ENCODE measurements around the gene COG4. TPM values are rescaled to one million over a fixed set of nuclear protein-coding genes. Genes with fewer than 3 reads are reported as not detected.

The COG4 gene
- total RNA-seq, 1 donor from 2014 or later = 45.3 TPM

- H3K36me3 ChIP-seq (ENCODE audit: control insufficient read depth, insufficient read depth, low read length) = no peaks in the 10 kb centered on the region
- TF ChIP-seq CTCF (IDR thresholded peaks at IDR 0.05; ENCODE audit: insufficient read depth, low read length, severe bottlenecking) = no peak
- H3K4me3 ChIP-seq (ENCODE audit: low read depth, low read length) = no peak overlapping the region
- FAIRE-seq = no peak
- H3K27me3 ChIP-seq (ENCODE audit: control insufficient read depth, insufficient read depth, low read length) = no peaks in the 10 kb centered on the region
- no peak for DNase-seq (ENCODE audit: low read depth)
Measured at GRCh38 chr16:70432723-70433457, 90.5 kb downstream of the COG4 start.

DNA sequence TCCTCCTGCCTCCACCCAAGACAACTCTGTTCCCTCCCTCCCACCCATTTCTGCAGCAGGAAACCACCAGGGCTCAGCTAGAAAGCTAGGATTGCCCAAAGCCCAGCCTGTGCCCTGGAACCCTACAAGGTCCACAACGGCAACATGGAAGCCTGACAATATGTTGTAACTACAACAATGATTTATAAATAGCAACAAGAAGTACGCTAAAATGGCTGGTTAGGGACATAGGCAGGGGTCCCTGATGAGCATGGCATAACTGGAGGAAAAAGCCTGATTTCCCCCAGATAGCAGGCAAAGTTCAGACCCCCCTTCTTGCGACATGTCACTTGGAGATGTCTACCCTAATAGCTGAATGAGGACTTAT is 91.0 kb downstream of the COG4 start:
- no peaks in the 10 kb centered on the region for H3K36me3 ChIP-seq (ENCODE audit: control insufficient read depth, insufficient read depth, low read length)
- FAIRE-seq = no peak
- no peaks in the 10 kb centered on the region for H3K27me3 ChIP-seq (ENCODE audit: control insufficient read depth, insufficient read depth, low read length)
- no peak overlapping the region for H3K4me3 ChIP-seq (ENCODE audit: low read depth, low read length)
- DNase-seq (ENCODE audit: low read depth) = no peak
- no peak for TF ChIP-seq CTCF (IDR thresholded peaks at IDR 0.05; ENCODE audit: insufficient read depth, low read length, severe bottlenecking)

DNA sequence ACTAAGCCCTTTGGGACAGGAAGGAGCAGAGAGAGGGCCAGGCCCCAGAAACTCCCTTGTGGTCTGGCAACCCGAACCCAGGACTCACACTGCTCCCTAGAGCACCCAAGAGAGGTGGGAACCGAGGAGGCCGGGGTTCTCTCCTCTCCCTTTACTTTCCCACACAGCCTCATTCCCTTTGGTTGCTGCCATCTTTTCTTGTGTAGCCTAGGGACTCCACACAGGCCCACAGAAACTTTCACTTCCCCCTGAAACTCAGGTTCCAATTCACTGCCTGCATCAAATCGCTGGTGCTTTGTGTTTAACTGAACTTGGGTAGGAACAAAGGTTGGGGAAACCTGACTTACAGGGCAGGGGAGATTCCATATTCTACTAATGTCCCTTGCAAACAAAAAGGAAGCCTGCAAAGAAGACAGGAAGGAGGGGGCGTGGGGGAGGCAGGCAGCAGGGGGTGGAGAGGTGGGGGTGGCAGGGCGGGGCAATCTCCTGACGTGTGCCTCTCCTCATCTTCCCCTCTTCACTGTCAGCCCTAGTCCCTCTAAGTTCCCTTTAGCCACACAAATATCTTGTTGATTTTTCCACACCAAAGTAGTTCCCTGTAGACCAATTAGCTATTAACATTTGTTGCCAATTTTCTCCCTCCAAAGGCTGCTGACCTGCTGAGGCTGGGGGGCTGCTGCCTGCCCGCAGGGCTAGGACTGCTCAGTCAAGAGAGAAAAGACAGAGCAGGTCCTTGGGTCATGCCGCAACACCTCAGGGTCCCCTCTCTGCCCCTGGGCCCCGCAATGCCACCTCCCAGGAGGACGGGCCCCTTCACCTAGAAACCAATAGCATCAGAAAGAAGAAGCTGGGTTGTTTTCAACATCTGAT is 92.5 kb downstream of the COG4 start:
- DNase-seq (ENCODE audit: low read depth) (peak; percentile 29), FAIRE-seq (no peak)
- H3K36me3 ChIP-seq (ENCODE audit: control insufficient read depth, insufficient read depth, low read length) = no peaks in the 10 kb centered on the region
- no peak for TF ChIP-seq CTCF (IDR thresholded peaks at IDR 0.05; ENCODE audit: insufficient read depth, low read length, severe bottlenecking)
- no peaks in the 10 kb centered on the region for H3K27me3 ChIP-seq (ENCODE audit: control insufficient read depth, insufficient read depth, low read length)
- no peak overlapping the region for H3K4me3 ChIP-seq (ENCODE audit: low read depth, low read length)

Other genes starting within 250 kb of the COG4 start
- gene AARS1, start 234.0 kb downstream of the COG4 start, total RNA-seq = 338 and 446 TPM in 2 replicates
- gene DDX19B, start 224.4 kb downstream of the COG4 start, total RNA-seq = 31.6 and 41.3 TPM in 2 replicates
- gene DDX19A, start 176.7 kb downstream of the COG4 start, total RNA-seq = 21.3 and 27.9 TPM in 2 replicates
- gene ST3GAL2, start 84.5 kb downstream of the COG4 start, total RNA-seq = 2.6 and 3.2 TPM in 2 replicates
- 13.2 and 16.1 TPM in 2 replicates for gene FCSK, start 69.0 kb downstream of the COG4 start, total RNA-seq
- gene SF3B3, start 262 bp upstream of the COG4 start, total RNA-seq = 58.1 and 80.6 TPM in 2 replicates
- 0.26 and 2.0 TPM in 2 replicates for gene IL34, start 123.0 kb upstream of the COG4 start, total RNA-seq
- gene MTSS2, start 162.5 kb upstream of the COG4 start, total RNA-seq = 20.0 and 42.6 TPM in 2 replicates